PC-3 (cell line): ENCODE data around the gene PLIN4. TPM values are rescaled to one million over a fixed set of nuclear protein-coding genes. Genes with fewer than 3 reads are reported as not detected.

Source experiments
- ATAC-seq: fragments of 200-7000 bp; cut with Tn5 transposase; 2 replicates; pipeline ENCODE4 v1.9.1; 2020; ENCODE audit warnings: mild to moderate bottlenecking, moderate library complexity
- BruUV-seq: library from RNA; stranded (reverse); fragments of 400-500 nt; replicated peaks from 2 replicates; lab custom pipeline; 2021; lab: Mats Ljungman, UMichigan
- CTCF ChIA-PET: fragments of 300-600 bp; sonication (Branson Sonifier 250); formaldehyde crosslinking; loops from one replicate; lab custom pipeline; 2022; ENCODE audit warnings: antibody characterized with exemption; lab: Charles Lee
- POLR2A ChIA-PET: fragments of 300-600 bp; sonication (Branson Sonifier 250); formaldehyde crosslinking; loops from one replicate; lab custom pipeline; 2022; ENCODE audit warnings: antibody characterized with exemption; ENCODE audit not compliant: unreplicated experiment; lab: Charles Lee
- DNase-seq: peaks from one replicate; pipeline ENCODE4 v3.0.0-alpha.2; 2015
- H2AFZ ChIP-seq: fragments of 300-600 bp; sonication (generic); 2 replicates; pipeline ENCODE4 v1.6.0; 2016; ENCODE audit warnings: antibody characterized with exemption, low read length
- H3F3A ChIP-seq: fragments of 300-600 bp; sonication (generic); one replicate; pipeline ENCODE4 v1.6.0; 2017; ENCODE audit warnings: antibody characterized with exemption, low read length, control low read depth, mild to moderate bottlenecking; ENCODE audit not compliant: unreplicated experiment
- H3K27ac ChIP-seq: fragments of 300-600 bp; sonication (generic); 2 replicates; pipeline ENCODE4 v1.5.1; 2016; ENCODE audit warnings: mild to moderate bottlenecking, low read length
- H3K27me3 ChIP-seq: fragments of 300-600 bp; sonication (generic); 2 replicates; pipeline ENCODE4 v1.6.1; 2016; ENCODE audit warnings: low read length, mixed read lengths
- H3K36me3 ChIP-seq: fragments of 300-600 bp; sonication (generic); 2 replicates; pipeline ENCODE4 v1.6.1; 2016; ENCODE audit warnings: low read depth, mixed run types, low read length, mixed read lengths
- H3K4me1 ChIP-seq: fragments of 300-600 bp; sonication (generic); 2 replicates; pipeline ENCODE4 v1.5.1; 2016; ENCODE audit warnings: low read length; ENCODE audit not compliant: insufficient read depth
- H3K4me2 ChIP-seq: fragments of 300-600 bp; sonication (generic); 2 replicates; pipeline ENCODE4 v1.6.0; 2016; ENCODE audit warnings: low read length
- H3K4me3 ChIP-seq: fragments of 300-600 bp; sonication (generic); 2 replicates; pipeline ENCODE4 v1.5.1; 2016; ENCODE audit warnings: mild to moderate bottlenecking, low read length, mixed read lengths
- H3K79me2 ChIP-seq: fragments of 300-600 bp; sonication (generic); 2 replicates; pipeline ENCODE4 v1.6.1; 2017; ENCODE audit warnings: low read length, mixed read lengths
- H3K9ac ChIP-seq: fragments of 300-600 bp; sonication (generic); 2 replicates; pipeline ENCODE4 v1.6.0; 2016; ENCODE audit warnings: mild to moderate bottlenecking, low read length
- H3K9me2 ChIP-seq: fragments of 300-600 bp; sonication (generic); replicated peaks from 2 replicates; pipeline ENCODE4 v1.6.1; 2016; ENCODE audit warnings: mixed run types, low read length, mixed read lengths
- H3K9me3 ChIP-seq: fragments of 300-600 bp; sonication (generic); 2 replicates; pipeline ENCODE4 v1.6.1; 2016; ENCODE audit warnings: low read length, mixed read lengths
- H4K20me1 ChIP-seq: fragments of 300-600 bp; sonication (generic); 2 replicates; pipeline ENCODE4 v1.6.1; 2016; ENCODE audit warnings: low read length, mixed read lengths
- CTCF ChIP-seq: fragments of 300-600 bp; sonication (generic); conservative IDR thresholded peaks from 2 replicates; pipeline ENCODE4 v1.5.1; 2017; ENCODE audit warnings: antibody characterized with exemption, low read depth, mild to moderate bottlenecking, low read length
- EZH2 ChIP-seq: fragments of 300-600 bp; sonication (generic); IDR thresholded peaks from one replicate; pipeline ENCODE4 v1.6.1; 2017; ENCODE audit warnings: antibody characterized with exemption, mild to moderate bottlenecking, low read length; ENCODE audit not compliant: unreplicated experiment
- EZH2phosphoT487 ChIP-seq: fragments of 300-600 bp; sonication (generic); IDR thresholded peaks from 2 replicates; pipeline ENCODE4 v1.6.1; 2018; ENCODE audit warnings: mild to moderate bottlenecking, antibody characterized with exemption, low read length, borderline replicate concordance
- intact Hi-C: fragments of 100-400 bp; cut with micrococcal nuclease; formaldehyde crosslinking; loops from 2 replicates; pipeline ENCODE4 v1.9.0; 2023
- total RNA-seq: library from RNA; depleted of rRNA; stranded (reverse); fragments of >200 nt; gene quantifications from 2 replicates; pipeline ENCODE4 v1.2.3, GENCODE V29; 2014

Gene PLIN4
- total RNA-seq, 1 experiment from 2014 or later, result 9.1 TPM

- Histone ChIP-seq H4K20me1 (no peaks in the 10 kb centered on the region), H3K36me3 (peaks cover 13% of the 10 kb centered on the region; the same call in 1 of the 2 replicates), H3K9me3 (no peaks in the 10 kb centered on the region), H3K4me2 (no peak overlapping the region), H3K9ac (no peak overlapping the region), H3K27ac (no peak overlapping the region), H3K9me2 (no peaks in the 10 kb centered on the region), H3F3A (no peaks in the 10 kb centered on the region), H3K4me3 (no peak overlapping the region), H3K27me3 (no peaks in the 10 kb centered on the region), H3K4me1 (peaks cover 9% of the 10 kb centered on the region; the same call in 1 of the 2 replicates), H3K79me2 (peaks cover 28% of the 10 kb centered on the region), H2AFZ (no peak overlapping the region)
- BruUV-seq, result no TSS peak
- POLR2A ChIA-PET, result no interaction called here
- TF ChIP-seq EZH2, result no peak
- no peak for TF ChIP-seq EZH2phosphoT487
- TF ChIP-seq CTCF, result no peak
- CTCF ChIA-PET, result no interaction called here
- ATAC-seq (peak; percentile 82), DNase-seq (peak; percentile 19)
- intact Hi-C loops, result no loop called here
Observed at GRCh38 chr19:4477034-4477801, 41.1 kb downstream of the PLIN4 start.

- H3K27me3 ChIP-seq, result no peaks in the 10 kb centered on the region
- no peak overlapping the region for H3K27ac ChIP-seq
- no peaks in the 10 kb centered on the region for H3K9me2 ChIP-seq
- no peaks in the 10 kb centered on the region for H3K9me3 ChIP-seq
- POLR2A ChIA-PET, result no interaction called here
- H3K4me2 ChIP-seq, result no peak overlapping the region
- TF ChIP-seq EZH2phosphoT487 (no peak), EZH2 (no peak), CTCF (no peak)
- CTCF ChIA-PET, result no interaction called here
- no peak overlapping the region for H3K9ac ChIP-seq
- no peak overlapping the region for H3K4me3 ChIP-seq
- BruUV-seq, result no TSS peak
- peaks cover 12% of the 10 kb centered on the region; the same call in 1 of the 2 replicates for H3K36me3 ChIP-seq
- intact Hi-C loops, result loop anchor here (5.0 kb wide), 1 partner anchor 43 kb away; the partner anchor contains the start of gene PLIN4
- H3K79me2 ChIP-seq, result peaks cover 28% of the 10 kb centered on the region
- peak; percentile 12 for DNase-seq
- H3K4me1 ChIP-seq, result peaks cover 13% of the 10 kb centered on the region; the same call in 1 of the 2 replicates
- no peaks in the 10 kb centered on the region for H3F3A ChIP-seq
- no peak for ATAC-seq
- no peak overlapping the region for H2AFZ ChIP-seq
- H4K20me1 ChIP-seq, result no peaks in the 10 kb centered on the region
Observed at GRCh38 chr19:4474514-4475022, 43.7 kb downstream of the PLIN4 start.
